ENCODE data around the gene LYPD6.

The LYPD6 gene

GRCh38 chr2:149409506-149409905 is 79.1 kb downstream of the LYPD6 start:
- no peak for DNase-seq

GRCh38 chr2:149410701-149411484 is 80.5 kb downstream of the LYPD6 start:
- no peak for DNase-seq

GRCh38 chr2:149413487-149413886 is 83.1 kb downstream of the LYPD6 start:
- DNase-seq, result no peak

GRCh38 chr2:149415086-149415485 is 84.7 kb downstream of the LYPD6 start:
- no peak for DNase-seq

- DNase-seq, result no peak
Measured at GRCh38 chr2:149418065-149418464, 87.7 kb downstream of the LYPD6 start.

GRCh38 chr2:149420053-149420963 is 89.9 kb downstream of the LYPD6 start:
- DNase-seq, result no peak

- DNase-seq, result no peak
Measured at GRCh38 chr2:149421791-149422190, 91.4 kb downstream of the LYPD6 start.

GRCh38 chr2:149422337-149422990 is 92.1 kb downstream of the LYPD6 start:
- no peak for DNase-seq

- DNase-seq, result no peak
Measured at GRCh38 chr2:149422991-149423338, 92.6 kb downstream of the LYPD6 start.

GRCh38 chr2:149423630-149424029 is 93.2 kb downstream of the LYPD6 start:
- no peak for DNase-seq

GRCh38 chr2:149427387-149427786 is 97.0 kb downstream of the LYPD6 start:
- no peak for DNase-seq

- DNase-seq, result no peak
Measured at GRCh38 chr2:149428783-149429182, 98.4 kb downstream of the LYPD6 start.

- no peak for DNase-seq
Measured at GRCh38 chr2:149430743-149431736, 100.7 kb downstream of the LYPD6 start.

GRCh38 chr2:149438330-149438960 is 108.1 kb downstream of the LYPD6 start:
- no peak for DNase-seq

- DNase-seq, result no peak
Measured at GRCh38 chr2:149441255-149441654, 110.9 kb downstream of the LYPD6 start.

- DNase-seq, result no peak
Measured at GRCh38 chr2:149442346-149442745, 112.0 kb downstream of the LYPD6 start.

- no peak for DNase-seq
Measured at GRCh38 chr2:149443150-149443549, 112.8 kb downstream of the LYPD6 start.

- DNase-seq, result no peak
Measured at GRCh38 chr2:149446748-149447147, 116.4 kb downstream of the LYPD6 start.

- no peak for DNase-seq
Measured at GRCh38 chr2:149448315-149448714, 117.9 kb downstream of the LYPD6 start.

GRCh38 chr2:149449017-149449416 is 118.6 kb downstream of the LYPD6 start:
- no peak for DNase-seq

All from hypothalamus (tissue), 51 donors.